GM21723 (cell line): Measurements from ENCODE around the gene PPP1CC.
"Not testable (repeated sequence)": the region's sequence is repeated elsewhere in the genome, so short reads cannot be mapped to it uniquely, and the experiment has no call there.

Source experiments
- ATAC-seq: cut with Tn5 transposase; IDR thresholded peaks from one replicate; pipeline ENCODE4 v1.9.1; 2021; ENCODE audit warnings: mild to moderate bottlenecking, moderate library complexity; ENCODE audit not compliant: unreplicated experiment

The PPP1CC gene

DNA sequence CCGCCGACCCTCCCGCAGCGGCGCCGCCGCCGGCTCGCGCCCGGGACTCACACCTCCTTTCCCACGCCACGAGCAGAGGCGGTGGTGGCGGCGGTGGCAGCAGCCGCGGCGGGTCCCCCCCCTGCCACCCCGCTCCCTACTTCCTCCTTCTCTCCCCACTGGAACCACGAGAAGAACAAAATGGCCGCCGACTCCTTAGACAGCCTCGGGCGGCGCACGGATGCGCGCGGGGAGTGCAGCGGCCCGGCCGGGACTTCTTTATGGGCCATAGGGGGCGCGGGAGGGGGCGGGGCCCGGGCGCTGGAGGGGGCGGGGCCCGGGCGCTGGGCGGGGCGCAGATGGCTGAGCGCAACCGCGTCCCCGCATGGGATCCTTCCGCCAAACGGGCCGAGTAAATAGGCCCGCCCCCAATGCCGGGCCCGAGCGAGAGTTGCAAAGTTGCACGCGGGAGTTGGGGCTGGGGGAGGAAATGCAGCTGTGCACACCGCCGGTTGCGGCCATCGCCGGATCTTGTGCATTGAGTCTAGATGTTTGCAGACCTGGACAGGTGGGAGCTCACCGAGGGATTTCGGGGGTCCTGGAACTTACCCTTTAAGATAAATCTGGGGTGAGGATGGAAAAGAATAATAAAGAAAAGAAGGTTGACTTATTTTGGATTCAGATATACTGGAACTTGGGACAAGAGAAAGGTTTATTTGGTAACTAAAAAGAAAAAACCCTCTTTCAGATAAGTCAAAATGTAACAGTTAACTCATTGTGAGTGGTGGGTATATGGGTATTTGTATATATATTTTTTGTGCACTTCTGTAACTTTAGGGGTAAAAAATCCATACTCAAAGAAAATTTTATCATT, at the start of gene PPP1CC:
TSS of gene PPP1CC (minus strand) at position 174 of the 853 bp plus-strand sequence. CDS start 184 bp downstream, outside the sequence.
- ATAC-seq = peak; percentile 73

DNA sequence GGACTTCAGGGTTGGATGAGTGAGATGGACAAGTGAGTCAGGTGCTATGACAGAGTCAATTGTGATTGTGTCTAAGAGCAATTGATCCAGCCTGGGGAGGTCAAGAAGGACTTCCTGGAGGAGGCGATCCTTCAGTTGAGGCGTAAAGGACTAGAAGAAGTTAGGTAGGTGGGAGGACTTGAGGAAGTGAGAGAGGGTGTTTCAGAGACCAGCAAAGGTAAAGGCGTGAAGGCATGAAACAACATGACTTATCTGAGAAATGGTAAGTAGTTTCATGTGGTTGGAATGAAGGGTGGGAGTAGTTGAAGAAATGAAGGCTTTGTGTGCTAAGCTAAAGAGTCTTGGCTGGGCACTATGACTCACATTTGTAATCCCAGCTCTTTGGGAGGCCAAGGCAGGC, 48.9 kb upstream of the PPP1CC start:
- ATAC-seq = no peak

DNA sequence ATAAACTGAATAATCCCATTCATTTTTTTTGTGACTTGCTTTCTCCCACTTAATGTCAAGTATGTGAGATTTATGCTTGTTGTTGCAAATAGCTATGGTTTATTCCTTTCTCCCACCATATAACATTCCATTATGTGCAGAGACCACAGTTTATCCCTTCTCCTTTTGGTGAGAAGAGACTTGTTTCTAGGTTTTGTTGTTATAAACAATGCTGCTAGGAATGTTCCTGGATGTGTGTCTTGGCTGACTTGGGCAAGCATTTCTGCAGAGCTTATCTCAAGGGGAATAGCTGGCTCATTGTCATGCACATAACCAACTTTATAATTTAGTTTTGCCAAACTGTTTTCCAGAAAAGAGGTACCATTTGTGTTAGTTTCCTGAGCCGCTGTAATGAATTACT, 47.6 kb upstream of the PPP1CC start:
- ATAC-seq = no peak

DNA sequence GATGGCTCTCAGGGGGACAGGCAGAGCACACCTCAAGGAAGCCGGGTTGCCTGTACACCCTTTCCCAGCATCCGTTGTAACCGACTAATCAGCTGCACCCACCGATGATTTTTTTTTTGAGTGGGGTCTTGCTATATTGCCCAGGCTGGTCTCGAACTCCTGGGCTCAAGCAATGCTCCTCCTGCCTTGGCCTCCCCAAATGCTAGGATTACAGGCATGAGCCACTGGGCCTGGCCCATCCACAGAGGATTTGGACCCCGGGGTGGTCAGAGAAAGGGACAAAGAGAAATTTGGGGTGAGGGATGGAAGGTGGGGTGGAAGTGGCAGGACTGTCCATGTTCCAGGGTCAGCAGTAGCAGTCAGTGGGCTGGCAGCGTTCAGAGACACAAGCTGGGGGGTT, 43.3 kb upstream of the PPP1CC start:
- ATAC-seq = no peak

DNA sequence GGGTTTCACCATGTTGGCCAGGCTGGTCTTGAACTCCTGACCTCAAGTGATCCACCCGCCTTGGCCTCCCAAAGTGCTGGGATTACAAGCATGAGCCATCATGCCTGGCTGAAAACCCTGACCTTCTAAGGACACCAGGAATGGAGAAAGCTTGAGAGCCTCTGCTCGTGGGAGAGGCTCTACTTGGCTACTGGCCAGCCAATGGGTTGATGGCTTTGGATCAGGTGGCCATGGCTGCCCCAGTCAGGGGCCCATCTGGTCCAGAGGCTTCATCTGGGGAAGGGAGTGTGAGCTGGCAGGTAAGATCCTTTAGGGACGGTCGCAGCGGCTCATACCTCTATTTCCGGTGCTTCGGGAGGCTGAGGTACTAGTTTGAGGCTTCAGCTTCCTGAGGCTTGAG, 42.5 kb upstream of the PPP1CC start:
- no peak for ATAC-seq

DNA sequence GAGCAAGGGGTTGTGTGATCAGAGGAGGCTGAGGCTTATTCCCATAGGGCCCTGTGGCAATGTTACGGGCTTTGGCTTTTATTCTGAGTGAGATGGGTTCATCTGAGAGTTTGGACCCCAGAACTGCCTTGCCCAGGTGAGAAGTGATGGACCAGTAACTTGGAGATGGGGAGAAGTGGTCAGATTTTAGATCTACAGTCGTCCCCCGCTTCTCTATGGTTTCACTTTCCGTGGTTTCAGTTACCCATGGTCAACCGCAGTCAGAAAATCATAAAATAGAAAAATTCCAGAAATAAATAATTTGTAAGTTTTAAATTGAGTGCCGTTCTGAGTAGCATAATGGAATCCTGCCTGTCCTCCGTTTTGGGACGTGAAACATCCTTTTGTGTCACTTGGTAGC, 40.2 kb upstream of the PPP1CC start:
- no peak for ATAC-seq

DNA sequence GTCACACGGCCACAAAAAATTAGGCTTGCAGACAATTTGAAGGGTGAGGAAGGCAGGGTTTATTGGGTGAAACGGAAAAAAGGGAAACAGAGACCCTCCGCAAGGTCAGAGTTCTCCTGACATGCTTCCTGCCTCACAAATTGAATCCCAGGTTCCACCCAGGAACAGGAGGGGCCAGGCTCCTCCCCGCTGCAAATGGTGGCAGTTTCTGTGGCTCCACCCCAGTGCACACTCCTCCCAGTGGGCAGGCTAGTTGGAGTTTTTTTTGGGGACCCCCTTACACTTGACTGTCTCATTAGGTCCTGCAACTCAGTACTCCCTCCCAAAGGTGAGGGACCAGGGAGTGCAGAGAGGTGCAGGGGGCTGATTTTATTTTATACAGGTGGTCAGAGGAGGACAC, 39.4 kb upstream of the PPP1CC start:
- no peak for ATAC-seq

DNA sequence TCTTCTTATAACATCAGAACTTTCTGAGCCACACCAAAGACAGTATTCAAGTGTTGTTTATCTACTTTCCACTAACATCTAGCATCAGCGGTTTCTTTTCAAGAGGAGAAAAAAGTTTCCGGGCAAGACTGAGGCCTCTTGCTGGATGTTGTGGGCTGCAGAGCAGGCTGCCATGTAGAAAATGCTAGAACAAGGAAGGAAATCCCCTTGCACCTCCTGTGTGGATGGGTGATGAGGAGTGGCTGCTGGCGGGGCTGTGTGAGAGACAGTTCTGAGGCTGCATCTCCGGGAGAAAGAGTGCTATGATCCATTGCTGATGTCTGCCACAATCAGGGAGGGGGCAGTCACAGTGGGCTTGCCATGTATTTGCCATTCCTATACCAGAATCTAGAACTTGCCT, 37.8 kb upstream of the PPP1CC start:
- ATAC-seq = no peak

DNA sequence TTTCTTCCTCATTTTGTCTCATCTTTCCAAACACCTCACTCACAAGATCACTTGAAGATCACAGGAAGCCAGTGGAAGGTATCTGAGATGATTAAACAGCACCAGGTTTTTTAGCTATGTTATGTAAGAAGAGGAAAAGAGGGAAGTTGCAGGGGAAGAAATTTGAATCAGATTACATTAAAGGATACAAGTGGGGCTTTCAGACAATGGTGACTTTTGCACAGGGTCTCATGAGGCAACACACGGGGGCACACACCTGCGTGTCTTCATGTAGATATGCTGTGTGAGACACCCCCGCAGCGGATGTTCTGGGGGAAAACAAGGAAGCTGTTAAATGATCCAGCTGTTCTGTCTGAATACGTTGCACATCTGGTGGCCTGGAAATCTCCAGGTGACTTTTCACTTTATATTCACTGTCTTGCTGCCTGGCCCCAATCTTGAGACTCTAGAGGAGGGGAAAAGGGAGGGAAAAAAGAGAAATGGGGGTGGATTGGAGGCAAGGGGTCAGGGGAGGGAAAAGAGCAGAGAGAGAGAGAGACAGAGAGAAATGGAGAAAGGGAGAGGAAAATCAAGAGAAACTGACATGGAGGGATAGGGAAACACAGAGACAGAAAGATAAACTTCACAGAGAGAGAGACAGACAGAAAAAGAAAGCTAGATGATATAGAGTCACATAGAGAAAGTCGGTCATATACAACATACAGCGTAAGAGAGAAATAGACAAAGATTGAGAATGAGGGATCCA, 36.3 kb upstream of the PPP1CC start:
- no peak for ATAC-seq

DNA sequence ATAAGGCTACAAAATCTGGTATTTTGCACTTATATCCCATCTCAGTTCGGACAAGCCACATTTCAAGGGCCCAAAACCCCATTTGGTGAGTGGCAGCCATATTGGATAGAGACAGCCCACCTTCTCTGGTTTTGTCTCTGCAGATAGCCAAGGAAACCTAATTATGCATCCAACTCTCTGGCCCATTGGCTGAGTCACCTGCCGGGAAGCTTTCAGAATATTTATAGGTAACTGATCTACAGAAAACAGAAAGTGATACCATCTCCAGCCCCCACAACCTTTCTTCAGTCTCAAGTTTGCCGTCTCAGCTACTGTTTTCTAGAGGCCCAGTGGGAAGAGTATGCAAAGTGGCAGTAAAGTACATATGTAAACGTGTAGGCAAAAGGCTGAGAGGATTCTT, 33.7 kb upstream of the PPP1CC start:
- peak; percentile 94 for ATAC-seq

DNA sequence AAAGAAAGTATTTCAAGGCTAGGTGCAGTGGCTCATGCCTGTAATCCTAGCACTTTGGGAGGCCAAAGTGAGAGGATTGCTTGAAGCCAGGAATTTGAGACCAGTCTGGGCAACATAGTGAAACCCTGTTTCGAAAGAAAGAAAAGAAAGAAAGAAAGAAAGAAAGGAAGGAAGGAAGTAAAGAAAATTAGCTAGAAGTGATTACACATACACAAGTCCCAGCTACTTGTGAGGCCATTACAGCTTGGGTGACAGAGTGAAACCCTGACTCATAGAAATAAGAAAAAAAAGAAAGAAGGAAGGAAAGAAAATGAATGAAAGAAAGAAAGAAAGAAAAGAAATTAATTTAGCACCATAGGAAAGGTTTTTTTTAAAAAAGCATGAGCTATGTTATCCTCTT, 33.3 kb upstream of the PPP1CC start:
- no peak for ATAC-seq

DNA sequence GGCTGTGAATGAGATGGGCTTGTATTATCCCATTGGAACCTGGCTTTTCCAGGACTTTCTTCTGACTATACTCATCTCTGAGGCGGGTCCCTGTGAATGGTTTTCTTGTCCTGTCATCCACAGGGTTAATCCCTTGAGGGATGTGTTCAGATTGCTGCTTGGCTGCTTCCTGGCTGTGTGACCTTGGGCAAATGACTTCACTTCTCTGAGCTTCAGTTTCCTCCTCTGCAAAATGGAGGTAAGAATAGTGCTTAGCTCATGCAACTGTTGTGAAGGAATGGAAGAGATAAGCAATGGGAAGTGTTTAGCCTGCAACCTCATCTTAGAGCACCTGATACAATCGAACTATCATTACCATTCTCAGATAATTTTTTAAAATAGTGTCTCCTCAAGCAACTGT, 32.1 kb upstream of the PPP1CC start:
- ATAC-seq = no peak

DNA sequence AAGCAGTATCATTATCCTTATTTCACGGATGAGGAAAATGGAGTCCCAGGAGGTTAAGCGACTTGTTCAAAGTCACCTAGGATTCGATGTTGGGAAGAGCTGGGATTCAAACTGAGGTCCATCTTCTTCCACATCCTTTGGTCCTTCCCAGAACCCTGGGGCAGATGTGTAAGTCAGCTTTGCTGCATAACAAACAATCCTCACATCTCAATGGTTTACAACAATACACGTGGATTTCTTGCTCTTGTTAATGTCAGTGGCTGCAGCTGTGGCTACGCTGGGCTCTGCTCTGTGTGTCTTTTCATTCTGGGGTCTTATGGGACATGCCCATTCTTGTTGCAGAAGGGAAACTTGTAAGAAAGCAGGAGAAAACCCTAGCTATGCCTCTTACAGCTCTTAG, 26.3 kb upstream of the PPP1CC start:
- ATAC-seq = no peak

DNA sequence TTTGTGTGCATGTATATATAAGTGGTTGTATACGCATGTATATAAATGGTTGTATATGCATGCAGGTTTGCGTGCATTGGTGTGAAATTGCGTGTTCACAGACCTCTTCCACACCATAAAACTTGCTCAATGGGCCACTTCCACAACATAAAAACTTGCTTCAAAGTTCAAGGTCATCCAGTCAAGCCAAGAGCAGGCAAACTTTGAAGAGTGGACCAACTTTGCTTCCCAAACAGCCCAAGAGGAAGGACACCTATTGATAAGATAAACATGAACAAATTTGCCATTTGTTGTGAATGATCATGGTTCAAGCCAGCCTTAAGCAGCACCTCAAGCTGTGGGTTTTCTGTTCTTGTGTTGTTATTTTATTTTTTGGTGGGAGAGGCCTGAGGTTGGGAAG, 25.2 kb upstream of the PPP1CC start:
- ATAC-seq = no peak

DNA sequence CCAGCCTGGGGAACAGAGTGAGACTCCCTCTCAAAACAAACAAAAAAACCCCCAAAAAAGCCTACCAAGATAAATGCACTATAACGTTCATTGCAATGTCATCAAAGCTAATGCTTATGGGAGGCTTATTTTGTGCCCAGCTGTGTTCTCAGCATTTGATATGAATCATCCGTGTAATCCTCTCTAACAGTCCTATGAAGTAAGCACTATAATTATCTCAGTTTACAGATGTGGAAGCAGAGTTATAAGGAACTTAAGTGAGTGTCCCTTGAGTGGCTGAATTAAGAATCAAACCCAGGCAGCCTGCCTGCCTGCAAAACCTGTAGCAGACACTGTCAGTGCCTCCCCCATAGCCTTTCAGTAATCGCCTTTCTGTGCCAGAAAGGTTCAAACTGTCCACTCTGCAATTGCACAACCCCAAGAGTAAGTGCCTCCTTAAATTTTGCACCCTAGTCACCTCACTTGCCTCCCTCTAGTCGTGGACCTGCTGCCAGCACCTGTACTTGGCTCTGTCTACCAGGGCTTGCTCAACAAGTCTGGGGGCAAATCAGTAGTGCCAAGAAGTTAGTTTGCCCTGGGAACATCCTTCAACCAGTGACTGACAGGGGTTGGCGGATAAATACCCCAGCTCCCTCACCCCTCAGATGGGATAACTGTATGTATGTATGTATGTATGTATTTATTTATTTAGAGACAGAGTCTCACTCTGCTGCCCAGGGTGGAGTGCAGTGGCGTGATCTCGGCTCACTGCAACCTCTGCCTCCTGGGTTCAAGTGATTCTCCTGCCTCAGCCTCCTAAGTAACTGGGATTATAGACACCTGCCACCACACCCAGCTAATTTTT, 23.8 kb upstream of the PPP1CC start:
- ATAC-seq = no peak

DNA sequence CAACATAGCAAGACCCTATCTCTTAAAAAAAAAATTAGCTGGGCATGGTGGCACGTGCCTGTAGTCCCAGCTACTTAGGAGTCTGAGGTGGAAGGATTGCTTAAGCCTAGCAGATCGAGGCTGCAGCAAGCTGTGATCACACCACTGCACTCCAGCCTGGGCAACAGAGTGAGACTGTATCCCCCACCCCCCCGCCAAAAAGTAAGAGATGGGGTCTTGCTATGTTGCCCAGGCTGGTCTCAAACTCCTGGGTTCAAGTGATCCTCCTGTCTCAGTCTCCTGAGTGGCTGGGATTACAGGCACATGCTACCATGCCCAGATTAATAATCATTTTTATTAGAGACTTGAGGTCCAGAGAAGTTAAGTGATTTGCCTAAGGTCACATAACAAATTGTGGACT, 22.9 kb upstream of the PPP1CC start:
- not testable (repeated sequence) for ATAC-seq

DNA sequence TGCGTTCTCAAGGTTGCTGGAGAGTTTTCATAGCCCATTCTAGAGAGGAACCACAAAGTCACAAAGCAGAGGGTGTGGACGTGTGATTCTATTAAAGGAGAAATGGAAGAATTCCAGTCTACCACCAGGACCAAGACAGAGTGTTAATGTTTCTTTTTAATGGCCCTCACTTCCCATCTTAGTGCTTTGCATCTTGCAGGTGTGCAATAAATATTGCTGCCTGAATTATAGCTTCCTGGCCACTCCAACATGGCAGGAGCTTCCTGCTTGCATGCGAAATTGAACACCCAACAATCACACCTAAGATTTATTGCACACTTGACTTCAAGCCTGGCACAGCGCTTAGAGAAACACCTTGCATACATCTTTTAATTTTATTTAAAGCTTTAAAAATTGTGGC, 22.4 kb upstream of the PPP1CC start:
- ATAC-seq = no peak

DNA sequence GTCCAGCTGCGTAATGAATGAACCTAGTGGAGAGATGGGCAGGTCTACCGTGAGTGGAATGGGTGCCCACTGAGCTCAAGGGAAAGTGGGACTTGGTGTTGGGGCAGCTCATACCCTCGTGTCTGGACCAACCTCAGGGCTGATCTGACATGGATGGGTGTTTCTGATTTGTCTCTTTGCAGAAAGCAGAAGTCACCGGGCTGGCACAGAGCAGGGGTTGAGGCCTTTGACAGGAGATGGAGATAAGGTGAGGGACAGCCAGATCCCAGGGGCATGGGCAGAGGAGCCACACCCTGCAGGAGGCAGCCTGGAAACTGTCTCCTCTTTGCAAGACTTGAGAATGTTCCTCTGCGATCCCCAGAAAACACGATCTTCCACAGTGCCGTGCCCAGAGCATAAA, 20.9 kb upstream of the PPP1CC start:
- no peak for ATAC-seq

DNA sequence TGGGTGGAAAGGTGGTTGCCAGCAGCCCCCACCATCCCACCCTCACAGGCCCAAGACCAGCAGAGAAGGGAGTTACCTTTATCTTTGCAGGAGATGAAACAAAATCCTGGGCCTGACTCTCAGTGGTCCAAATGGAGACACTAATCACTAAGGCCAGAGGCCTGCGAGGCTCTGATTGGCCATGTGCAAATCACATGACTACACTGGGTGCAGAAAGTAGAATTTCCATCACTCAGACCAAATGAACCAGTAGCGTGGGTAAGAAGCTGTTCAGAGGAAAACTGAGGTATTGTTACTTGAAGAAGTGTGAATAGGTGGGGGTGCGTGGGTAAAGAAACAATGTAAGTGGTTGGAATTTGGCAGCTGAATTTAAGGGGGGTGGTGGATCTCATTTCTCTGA, 20.2 kb upstream of the PPP1CC start:
- no peak for ATAC-seq

DNA sequence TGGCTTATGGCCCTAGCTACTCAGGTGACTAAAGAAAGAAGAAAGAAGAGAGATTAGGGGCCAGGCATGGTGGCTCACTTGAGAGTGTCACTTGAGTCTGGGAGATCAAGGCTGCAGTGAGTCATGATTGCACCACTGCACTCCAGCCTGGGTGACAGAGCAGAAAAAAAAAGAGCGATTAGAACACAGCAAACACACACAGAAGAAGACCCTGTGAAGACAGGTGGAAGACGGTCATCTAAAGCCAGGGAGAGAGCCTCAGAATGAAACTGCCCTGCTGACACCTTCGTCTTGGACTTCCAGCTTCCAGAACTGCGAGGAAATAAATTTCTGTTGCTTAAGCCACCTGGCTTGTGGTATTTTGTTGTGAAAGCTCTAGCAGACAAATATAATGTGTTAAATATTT, 17.5 kb upstream of the PPP1CC start:
- no peak for ATAC-seq

DNA sequence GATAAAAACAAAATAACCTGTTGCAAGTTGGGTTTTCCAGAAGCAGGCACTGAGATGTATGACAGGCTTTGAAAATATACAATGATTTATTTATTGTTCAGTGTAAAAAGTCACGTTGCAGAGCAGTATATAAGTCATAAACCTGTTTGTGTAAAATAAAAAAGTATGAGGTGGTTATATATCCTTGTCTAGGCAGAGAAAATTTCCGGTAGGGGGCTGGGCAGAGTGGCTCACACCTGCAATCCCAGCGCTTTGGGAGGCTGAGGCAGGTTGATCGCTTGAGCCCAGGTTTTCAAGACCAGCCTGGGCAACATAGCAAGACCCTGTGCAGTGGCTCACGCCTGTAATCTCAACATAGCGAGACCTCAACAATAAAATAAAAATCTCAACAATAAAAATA, 16.2 kb upstream of the PPP1CC start:
- ATAC-seq = no peak
